ENCODE data around the gene HIVEP3.

DNA sequence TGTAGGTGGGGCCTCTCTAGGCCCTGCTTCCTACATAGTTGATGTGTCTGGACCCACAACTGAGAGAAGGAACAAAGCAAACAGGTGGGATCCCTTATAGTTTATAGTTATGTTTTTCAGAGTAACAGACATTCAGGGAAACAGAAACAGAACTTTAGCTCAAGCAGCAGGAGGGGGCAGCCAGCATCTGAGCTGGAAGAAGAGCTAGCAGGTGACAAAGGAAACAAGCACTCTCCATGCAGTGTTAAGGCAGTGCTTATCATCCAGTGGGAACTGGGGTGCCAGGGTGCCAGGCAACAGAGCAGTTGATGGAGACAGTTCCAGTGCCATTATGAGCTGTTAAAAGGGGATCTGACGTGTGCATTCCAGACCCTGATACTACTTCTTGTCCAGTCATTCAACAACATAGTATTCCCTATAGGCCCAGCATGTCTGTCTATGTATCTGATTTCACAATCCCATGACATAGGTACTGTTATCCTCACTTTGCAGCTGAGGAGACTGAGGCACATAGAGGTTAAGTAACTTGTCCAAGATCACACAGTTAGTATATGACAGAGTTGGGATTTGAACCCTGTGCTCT is 13.5 kb downstream of the HIVEP3 start:
- TF ChIP-seq, protein P1, sequence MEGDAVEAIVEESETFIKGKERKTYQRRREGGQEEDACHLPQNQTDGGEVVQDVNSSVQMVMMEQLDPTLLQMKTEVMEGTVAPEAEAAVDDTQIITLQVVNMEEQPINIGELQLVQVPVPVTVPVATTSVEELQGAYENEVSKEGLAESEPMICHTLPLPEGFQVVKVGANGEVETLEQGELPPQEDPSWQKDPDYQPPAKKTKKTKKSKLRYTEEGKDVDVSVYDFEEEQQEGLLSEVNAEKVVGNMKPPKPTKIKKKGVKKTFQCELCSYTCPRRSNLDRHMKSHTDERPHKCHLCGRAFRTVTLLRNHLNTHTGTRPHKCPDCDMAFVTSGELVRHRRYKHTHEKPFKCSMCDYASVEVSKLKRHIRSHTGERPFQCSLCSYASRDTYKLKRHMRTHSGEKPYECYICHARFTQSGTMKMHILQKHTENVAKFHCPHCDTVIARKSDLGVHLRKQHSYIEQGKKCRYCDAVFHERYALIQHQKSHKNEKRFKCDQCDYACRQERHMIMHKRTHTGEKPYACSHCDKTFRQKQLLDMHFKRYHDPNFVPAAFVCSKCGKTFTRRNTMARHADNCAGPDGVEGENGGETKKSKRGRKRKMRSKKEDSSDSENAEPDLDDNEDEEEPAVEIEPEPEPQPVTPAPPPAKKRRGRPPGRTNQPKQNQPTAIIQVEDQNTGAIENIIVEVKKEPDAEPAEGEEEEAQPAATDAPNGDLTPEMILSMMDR (IDR thresholded peaks at IDR 0.05), result no peak
- no peak for TF ChIP-seq POLR2A (IDR thresholded peaks at IDR 0.05)

Measured in tibial nerve (tissue), 3 donors.